Fibroblast of mammary gland (primary cell): ENCODE measurements around the gene NFIA.
A peak's percentile ranks its signal among the peaks of the same experiment; 100 is the strongest.

ENCODE experiments used
- DNase-seq: peaks from one replicate; pipeline ENCODE4 v3.0.0-alpha.2; 2010; ENCODE audit warnings: low read depth
- H3K4me3 ChIP-seq: 2 replicates; pipeline ENCODE4 v1.5.1; 2011; ENCODE audit warnings: low read depth, mild to moderate bottlenecking, low read length, moderate library complexity; ENCODE audit not compliant: control insufficient read depth
- TF ChIP-seq, protein P1 (sequence below): conservative IDR thresholded peaks from 2 replicates; pipeline ENCODE4 v1.5.1; 2011; ENCODE audit warnings: low read depth, low read length, inconsistent platforms; ENCODE audit not compliant: control insufficient read depth, insufficient read depth

The NFIA gene

DNA sequence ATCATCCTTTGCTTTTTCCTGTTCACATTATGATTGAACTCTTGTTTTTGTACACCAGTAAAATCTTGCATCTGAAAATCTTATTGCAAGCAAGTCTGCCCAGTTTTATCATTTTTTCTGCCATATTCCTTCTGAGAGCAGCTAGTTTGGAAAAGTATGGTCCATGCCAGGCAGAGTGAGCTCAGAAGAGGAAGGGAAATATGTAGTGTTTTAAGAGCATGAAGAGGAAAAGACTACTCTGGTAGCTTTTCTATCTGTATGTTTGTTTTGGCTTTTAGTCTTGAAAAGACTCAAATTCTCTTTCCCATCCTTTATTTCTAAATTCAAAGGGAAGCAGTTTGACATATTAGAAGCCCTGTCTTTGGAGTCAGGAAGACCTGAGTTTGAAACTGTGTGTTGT, 125.8 kb downstream of the NFIA start:
- TF ChIP-seq, protein P1, sequence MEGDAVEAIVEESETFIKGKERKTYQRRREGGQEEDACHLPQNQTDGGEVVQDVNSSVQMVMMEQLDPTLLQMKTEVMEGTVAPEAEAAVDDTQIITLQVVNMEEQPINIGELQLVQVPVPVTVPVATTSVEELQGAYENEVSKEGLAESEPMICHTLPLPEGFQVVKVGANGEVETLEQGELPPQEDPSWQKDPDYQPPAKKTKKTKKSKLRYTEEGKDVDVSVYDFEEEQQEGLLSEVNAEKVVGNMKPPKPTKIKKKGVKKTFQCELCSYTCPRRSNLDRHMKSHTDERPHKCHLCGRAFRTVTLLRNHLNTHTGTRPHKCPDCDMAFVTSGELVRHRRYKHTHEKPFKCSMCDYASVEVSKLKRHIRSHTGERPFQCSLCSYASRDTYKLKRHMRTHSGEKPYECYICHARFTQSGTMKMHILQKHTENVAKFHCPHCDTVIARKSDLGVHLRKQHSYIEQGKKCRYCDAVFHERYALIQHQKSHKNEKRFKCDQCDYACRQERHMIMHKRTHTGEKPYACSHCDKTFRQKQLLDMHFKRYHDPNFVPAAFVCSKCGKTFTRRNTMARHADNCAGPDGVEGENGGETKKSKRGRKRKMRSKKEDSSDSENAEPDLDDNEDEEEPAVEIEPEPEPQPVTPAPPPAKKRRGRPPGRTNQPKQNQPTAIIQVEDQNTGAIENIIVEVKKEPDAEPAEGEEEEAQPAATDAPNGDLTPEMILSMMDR: no peak
- DNase-seq: no peak
- H3K4me3 ChIP-seq: no peak overlapping the region

DNA sequence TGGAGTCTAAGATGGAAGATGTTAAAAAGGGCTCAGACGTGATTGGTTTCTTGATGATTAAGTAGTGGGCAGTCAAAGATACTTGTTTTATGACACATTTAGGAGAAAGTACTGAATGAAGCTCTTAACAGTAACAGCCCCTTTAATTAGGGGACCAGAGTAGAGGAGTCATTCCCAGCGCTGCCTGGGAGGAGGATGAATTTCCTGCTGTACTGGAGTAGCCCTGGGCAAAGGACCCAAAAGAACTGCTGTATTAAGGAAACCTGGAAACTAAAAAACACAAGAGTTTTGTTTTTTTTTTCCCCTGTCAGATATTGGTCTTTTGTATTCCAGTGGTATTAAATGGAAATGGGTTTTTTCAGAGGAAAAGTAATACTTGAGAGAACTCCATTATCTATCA, 126.5 kb downstream of the NFIA start:
- no peak for DNase-seq
- TF ChIP-seq, protein P1: no peak

DNA sequence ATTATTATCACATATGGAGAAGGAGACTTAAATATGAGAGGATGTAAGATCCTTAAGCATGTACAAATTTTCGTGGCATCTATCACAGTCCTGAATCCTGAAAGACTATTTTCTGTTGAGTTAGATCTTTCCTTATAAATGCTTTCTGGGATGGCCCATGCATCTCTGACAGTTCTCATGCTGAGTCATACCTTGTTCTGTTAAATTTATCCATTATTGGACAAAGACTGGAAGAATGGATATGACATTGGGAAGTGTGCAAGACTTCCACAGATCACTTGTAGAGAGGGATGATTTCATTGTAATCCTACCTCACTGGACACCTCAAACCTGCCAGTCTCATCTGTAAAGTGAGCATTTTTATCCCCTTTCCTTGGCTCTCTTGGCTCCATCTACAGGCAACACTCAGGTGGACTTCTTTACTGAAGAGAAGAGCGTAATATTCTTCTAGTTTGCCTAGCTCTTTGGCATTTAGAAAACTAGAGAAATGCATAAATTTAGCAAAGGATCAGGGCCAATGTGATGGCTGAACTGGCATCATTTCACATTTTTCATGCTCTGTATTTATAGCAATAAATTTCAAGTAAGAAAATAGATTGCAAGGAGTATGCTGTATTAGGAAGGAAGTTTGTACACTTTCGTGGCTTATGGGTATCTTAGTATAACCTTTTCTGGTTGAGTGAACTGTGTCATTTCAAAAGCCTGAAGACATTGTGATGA, 128.2 kb downstream of the NFIA start:
- peak; percentile 22 for DNase-seq
- no peak overlapping the region for H3K4me3 ChIP-seq
- TF ChIP-seq, protein P1: peak; percentile 6

More for the DNA sequence above, 126.5 kb downstream of the NFIA start:
- no peak overlapping the region for H3K4me3 ChIP-seq

DNA sequence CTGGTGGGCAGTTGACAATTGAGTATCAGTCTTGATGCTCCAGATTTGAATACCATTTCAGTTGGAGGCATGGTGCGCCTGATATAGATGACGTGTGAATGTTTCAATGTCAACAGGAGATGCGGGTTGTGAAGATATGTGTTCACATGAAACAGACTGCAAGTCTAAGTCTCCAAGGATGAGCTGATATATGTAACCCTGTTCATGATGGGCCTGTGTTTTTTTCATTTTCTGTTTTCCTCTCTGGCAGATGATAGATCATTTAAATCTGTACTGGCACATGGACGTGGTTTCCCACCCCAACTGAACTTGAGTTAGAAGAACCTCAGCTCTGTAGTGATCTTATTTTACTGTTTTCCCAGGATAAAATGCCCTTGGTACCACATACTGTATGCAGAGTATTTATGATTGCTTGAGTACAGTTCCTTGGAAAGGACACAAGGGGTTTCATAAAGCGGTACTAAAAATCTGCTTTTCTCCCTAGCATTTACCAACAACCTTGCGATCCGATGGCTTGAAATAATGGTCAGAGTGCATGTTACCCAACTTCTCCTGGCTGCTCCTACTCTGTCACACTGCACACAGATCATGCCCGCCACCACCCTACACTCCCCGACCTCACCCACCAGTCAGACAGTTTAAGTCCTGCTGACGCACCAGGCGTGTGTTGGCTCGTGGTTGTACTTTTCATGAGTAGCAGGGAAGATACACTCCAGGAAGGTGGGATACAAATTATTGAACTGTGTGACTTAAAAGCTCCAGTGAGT, 131.1 kb downstream of the NFIA start:
- DNase-seq: no peak
- H3K4me3 ChIP-seq: no peak overlapping the region
- TF ChIP-seq, protein P1: no peak

DNA sequence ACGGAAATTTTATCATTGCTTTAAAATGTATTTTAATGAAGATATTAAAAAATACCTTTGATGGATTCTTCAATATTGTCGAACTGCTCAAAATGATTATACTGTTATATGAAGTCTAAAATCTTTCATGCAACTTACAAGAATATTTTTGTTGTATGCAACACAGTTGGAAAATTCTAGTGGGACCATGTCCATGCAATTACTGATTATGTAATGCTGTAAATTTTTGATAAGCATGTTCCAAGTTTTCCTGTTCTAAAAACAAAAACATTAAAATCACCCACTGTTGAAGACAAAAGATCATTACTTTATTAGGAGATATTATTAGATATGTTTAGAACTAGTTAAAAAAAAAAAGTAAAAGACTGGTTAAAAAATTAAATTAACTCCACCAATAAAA, 132.8 kb downstream of the NFIA start:
- TF ChIP-seq, protein P1: no peak
- H3K4me3 ChIP-seq: no peak overlapping the region
- DNase-seq: no peak

DNA sequence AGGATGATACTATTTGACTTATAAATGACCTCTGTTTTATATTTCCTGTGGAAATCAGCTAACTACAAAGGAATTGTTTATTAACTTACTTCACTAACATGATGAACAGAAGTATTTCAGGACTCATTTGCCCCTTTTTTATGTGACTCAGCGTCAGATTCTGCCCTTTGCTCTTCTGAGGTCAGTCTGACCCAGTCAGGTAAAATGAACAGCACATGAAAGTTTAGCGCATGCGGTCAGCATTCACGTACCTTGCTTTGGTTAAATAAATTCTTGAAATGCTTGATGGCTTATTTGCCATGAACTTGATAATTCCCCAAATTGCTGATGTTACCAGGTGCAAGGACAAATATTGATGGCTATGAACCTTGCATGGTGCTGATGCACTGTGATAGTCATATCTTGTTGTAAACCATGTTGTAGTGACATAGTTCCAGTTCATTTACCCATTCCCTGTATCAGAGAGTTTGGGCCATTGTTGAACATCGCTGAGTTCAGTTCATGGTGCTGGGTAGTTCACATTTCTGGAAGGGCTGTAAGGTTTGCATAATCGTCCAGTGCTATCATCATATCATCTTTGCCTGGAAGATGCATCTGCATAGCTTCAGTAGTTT, 133.4 kb downstream of the NFIA start:
- peak; percentile 28 for DNase-seq
- TF ChIP-seq, protein P1: no peak
- H3K4me3 ChIP-seq: no peak overlapping the region
